ENCODE data around the gene UQCR10.

- no peak for TF ChIP-seq ZBTB1 (tag by site-specific recombination; IDR thresholded peaks at IDR 0.05)
- TF ChIP-seq CTCF (tag by site-specific recombination; IDR thresholded peaks at IDR 0.05) = no peak
- TF ChIP-seq KLF10 (tag by site-specific recombination; IDR thresholded peaks at IDR 0.05) = no peak
- TF ChIP-seq ZNF654 (tag by site-specific recombination; IDR thresholded peaks at IDR 0.05; ENCODE audit: low read depth) = no peak
- TF ChIP-seq PATZ1 (tag by site-specific recombination; IDR thresholded peaks at IDR 0.05) = no peak
- TF ChIP-seq ZFP37 (tag by site-specific recombination; IDR thresholded peaks at IDR 0.05) = no peak
- no peak for TF ChIP-seq ZNF302 (tag by site-specific recombination; IDR thresholded peaks at IDR 0.05; ENCODE audit: low read depth)
- TF ChIP-seq BCL6B (tag by site-specific recombination; IDR thresholded peaks at IDR 0.05) = no peak
- no peak for TF ChIP-seq ZNF792 (tag by site-specific recombination; IDR thresholded peaks at IDR 0.05)
- TF ChIP-seq ZNF121 (tag by site-specific recombination; IDR thresholded peaks at IDR 0.05) = no peak
- TF ChIP-seq ZNF2 (tag by site-specific recombination; IDR thresholded peaks at IDR 0.05) = no peak
- no peak for TF ChIP-seq ZSCAN30 (tag by site-specific recombination; IDR thresholded peaks at IDR 0.05)
These were observed 15.1 kb downstream of the UQCR10 start for GRCh38 chr22:29782061-29782845.

Data from HEK293 (cell line).